ENCODE results near the gene TIAM2. TPM values are rescaled to one million over a fixed set of nuclear protein-coding genes. Genes with fewer than 3 reads are reported as not detected.

The TIAM2 gene
- total RNA-seq, 2 donors from 2014 or later, result 2.6 to 5.5 TPM

GRCh38 chr6:155240905-155241600 lies 245.9 kb downstream of the TIAM2 start:
- no peak overlapping the region for H3K4me3 Mint-ChIP-seq
- peak overlapping the region; percentile 12 for H3K27ac Mint-ChIP-seq
- no peaks in the 10 kb centered on the region for H3K9me3 ChIP-seq (ENCODE audit: control insufficient read depth, low read length, poor library complexity, severe bottlenecking)
- DNase-seq, result no peak
- H3K4me1 Mint-ChIP-seq, result peaks cover 2% of the 10 kb centered on the region
- H3K27me3 Mint-ChIP-seq, result peaks cover 9% of the 10 kb centered on the region
- H3K36me3 Mint-ChIP-seq (ENCODE audit: low read depth), result no peaks in the 10 kb centered on the region
- no peak for ATAC-seq

- no peaks in the 10 kb centered on the region for H3K36me3 Mint-ChIP-seq (ENCODE audit: low read depth)
- H3K27ac Mint-ChIP-seq, result no peak overlapping the region
- H3K4me3 Mint-ChIP-seq, result no peak overlapping the region
- H3K9me3 ChIP-seq (ENCODE audit: control insufficient read depth, low read length, poor library complexity, severe bottlenecking), result no peaks in the 10 kb centered on the region
- DNase-seq (no peak), ATAC-seq (no peak)
- peaks cover 9% of the 10 kb centered on the region for H3K27me3 Mint-ChIP-seq
- H3K4me1 Mint-ChIP-seq, result peaks cover 2% of the 10 kb centered on the region
Observed at GRCh38 chr6:155241966-155242365, 246.9 kb downstream of the TIAM2 start.

GRCh38 chr6:155244434-155244833 lies 249.3 kb downstream of the TIAM2 start:
- H3K27ac Mint-ChIP-seq, result no peak overlapping the region
- no peak overlapping the region for H3K4me3 Mint-ChIP-seq
- H3K27me3 Mint-ChIP-seq, result peaks cover 9% of the 10 kb centered on the region
- H3K4me1 Mint-ChIP-seq, result peaks cover 2% of the 10 kb centered on the region
- ATAC-seq, result no peak
- H3K9me3 ChIP-seq (ENCODE audit: control insufficient read depth, low read length, poor library complexity, severe bottlenecking), result no peaks in the 10 kb centered on the region
- H3K36me3 Mint-ChIP-seq (ENCODE audit: low read depth), result no peaks in the 10 kb centered on the region
- DNase-seq, result no peak

GRCh38 chr6:155245193-155245592 lies 250.1 kb downstream of the TIAM2 start:
- no peaks in the 10 kb centered on the region for H3K9me3 ChIP-seq (ENCODE audit: control insufficient read depth, low read length, poor library complexity, severe bottlenecking)
- Mint-ChIP-seq H3K4me1 (peaks cover 2% of the 10 kb centered on the region), H3K36me3 (ENCODE audit: low read depth) (no peaks in the 10 kb centered on the region), H3K27me3 (peaks cover 4% of the 10 kb centered on the region), H3K27ac (no peak overlapping the region), H3K4me3 (no peak overlapping the region)
- no peak for DNase-seq
- ATAC-seq, result no peak

- H3K9me3 ChIP-seq (ENCODE audit: control insufficient read depth, low read length, poor library complexity, severe bottlenecking), result no peaks in the 10 kb centered on the region
- H3K36me3 Mint-ChIP-seq (ENCODE audit: low read depth), result no peaks in the 10 kb centered on the region
- peaks cover 2% of the 10 kb centered on the region for H3K4me1 Mint-ChIP-seq
- no peaks in the 10 kb centered on the region for H3K27me3 Mint-ChIP-seq
- no peak overlapping the region for H3K27ac Mint-ChIP-seq
- no peak overlapping the region for H3K4me3 Mint-ChIP-seq
- DNase-seq (no peak), ATAC-seq (no peak)
Observed at GRCh38 chr6:155245831-155246230, 250.7 kb downstream of the TIAM2 start.

GRCh38 chr6:155246825-155247224 lies 251.7 kb downstream of the TIAM2 start:
- Mint-ChIP-seq H3K36me3 (ENCODE audit: low read depth) (no peaks in the 10 kb centered on the region), H3K4me1 (peaks cover 2% of the 10 kb centered on the region), H3K27ac (no peak overlapping the region), H3K4me3 (no peak overlapping the region), H3K27me3 (no peaks in the 10 kb centered on the region)
- ATAC-seq, result no peak
- DNase-seq, result no peak
- H3K9me3 ChIP-seq (ENCODE audit: control insufficient read depth, low read length, poor library complexity, severe bottlenecking), result no peaks in the 10 kb centered on the region

GRCh38 chr6:155247618-155248007 lies 252.5 kb downstream of the TIAM2 start:
- Mint-ChIP-seq H3K36me3 (ENCODE audit: low read depth) (no peaks in the 10 kb centered on the region), H3K4me3 (no peak overlapping the region), H3K4me1 (peaks cover 2% of the 10 kb centered on the region), H3K27ac (no peak overlapping the region), H3K27me3 (no peaks in the 10 kb centered on the region)
- no peak for ATAC-seq
- no peak for DNase-seq
- H3K9me3 ChIP-seq (ENCODE audit: control insufficient read depth, low read length, poor library complexity, severe bottlenecking), result no peaks in the 10 kb centered on the region

- no peaks in the 10 kb centered on the region for H3K36me3 Mint-ChIP-seq (ENCODE audit: low read depth)
- no peaks in the 10 kb centered on the region for H3K27me3 Mint-ChIP-seq
- no peak for ATAC-seq
- peaks cover 2% of the 10 kb centered on the region for H3K4me1 Mint-ChIP-seq
- no peak overlapping the region for H3K27ac Mint-ChIP-seq
- DNase-seq, result no peak
- H3K9me3 ChIP-seq (ENCODE audit: control insufficient read depth, low read length, poor library complexity, severe bottlenecking), result no peaks in the 10 kb centered on the region
- no peak overlapping the region for H3K4me3 Mint-ChIP-seq
Observed at GRCh38 chr6:155248008-155249001, 253.2 kb downstream of the TIAM2 start.

- DNase-seq (no peak), ATAC-seq (no peak)
- Mint-ChIP-seq H3K36me3 (ENCODE audit: low read depth) (peaks cover 2% of the 10 kb centered on the region), H3K4me3 (peak overlapping the region; percentile 25), H3K4me1 (peaks cover 2% of the 10 kb centered on the region), H3K27ac (peak overlapping the region; percentile 21), H3K27me3 (no peaks in the 10 kb centered on the region)
- H3K9me3 ChIP-seq (ENCODE audit: control insufficient read depth, low read length, poor library complexity, severe bottlenecking), result no peaks in the 10 kb centered on the region
Observed at GRCh38 chr6:155250701-155251381, 255.7 kb downstream of the TIAM2 start.

GRCh38 chr6:155252581-155252980 lies 257.5 kb downstream of the TIAM2 start:
- H3K27ac Mint-ChIP-seq, result no peak overlapping the region
- H3K9me3 ChIP-seq (ENCODE audit: control insufficient read depth, low read length, poor library complexity, severe bottlenecking), result no peaks in the 10 kb centered on the region
- no peak for ATAC-seq
- H3K27me3 Mint-ChIP-seq, result no peaks in the 10 kb centered on the region
- H3K36me3 Mint-ChIP-seq (ENCODE audit: low read depth), result peaks cover 2% of the 10 kb centered on the region
- H3K4me3 Mint-ChIP-seq, result no peak overlapping the region
- H3K4me1 Mint-ChIP-seq, result peaks cover 2% of the 10 kb centered on the region
- no peak for DNase-seq

- Mint-ChIP-seq H3K36me3 (ENCODE audit: low read depth) (peaks cover 4% of the 10 kb centered on the region), H3K27me3 (no peaks in the 10 kb centered on the region), H3K4me1 (peaks cover 2% of the 10 kb centered on the region), H3K4me3 (no peak overlapping the region), H3K27ac (no peak overlapping the region)
- no peak for ATAC-seq
- no peaks in the 10 kb centered on the region for H3K9me3 ChIP-seq (ENCODE audit: control insufficient read depth, low read length, poor library complexity, severe bottlenecking)
- DNase-seq, result no peak
Observed at GRCh38 chr6:155253337-155253736, 258.2 kb downstream of the TIAM2 start.

- H3K36me3 Mint-ChIP-seq (ENCODE audit: low read depth), result peaks cover 4% of the 10 kb centered on the region
Observed at GRCh38 chr6:155254139-155254538, 259.0 kb downstream of the TIAM2 start.

GRCh38 chr6:155256122-155256795 lies 261.1 kb downstream of the TIAM2 start:
- no peak overlapping the region for H3K4me3 Mint-ChIP-seq
- H3K36me3 Mint-ChIP-seq (ENCODE audit: low read depth), result peaks cover 4% of the 10 kb centered on the region
- no peak overlapping the region for H3K27ac Mint-ChIP-seq
- peaks cover 5% of the 10 kb centered on the region for H3K4me1 Mint-ChIP-seq
- no peak for DNase-seq
- no peaks in the 10 kb centered on the region for H3K27me3 Mint-ChIP-seq
- ATAC-seq, result no peak
- H3K9me3 ChIP-seq (ENCODE audit: control insufficient read depth, low read length, poor library complexity, severe bottlenecking), result no peaks in the 10 kb centered on the region

More at GRCh38 chr6:155254139-155254538, 259.0 kb downstream of the TIAM2 start:
- no peaks in the 10 kb centered on the region for H3K27me3 Mint-ChIP-seq
- H3K4me1 Mint-ChIP-seq, result peaks cover 2% of the 10 kb centered on the region
- ATAC-seq (no peak), DNase-seq (no peak)
- H3K27ac Mint-ChIP-seq, result no peak overlapping the region
- no peaks in the 10 kb centered on the region for H3K9me3 ChIP-seq (ENCODE audit: control insufficient read depth, low read length, poor library complexity, severe bottlenecking)
- no peak overlapping the region for H3K4me3 Mint-ChIP-seq

All from T-helper 17 cell (primary cell).